HEK293 (cell line): ENCODE measurements around the gene ZNF559.

Experiments used
- KLF16 ChIP-seq: fragments of 450-650 bp; formaldehyde crosslinking; IDR thresholded peaks from 2 replicates; pipeline ENCODE4 v1.5.1; 2017; ENCODE audit warnings: missing biosample characterization, missing genetic modification characterization
- KLF9 ChIP-seq: fragments of 450-650 bp; formaldehyde crosslinking; IDR thresholded peaks from 2 replicates; pipeline ENCODE4 v1.5.1; 2016; ENCODE audit warnings: missing biosample characterization, missing genetic modification characterization, low read depth
- PRDM1 ChIP-seq: fragments of 450-650 bp; formaldehyde crosslinking; IDR thresholded peaks from 2 replicates; pipeline ENCODE4; 2016; ENCODE audit warnings: missing biosample characterization, missing genetic modification characterization
- ZBTB17 ChIP-seq: fragments of 450-650 bp; formaldehyde crosslinking; IDR thresholded peaks from 2 replicates; pipeline ENCODE4 v1.5.1; 2016; ENCODE audit warnings: missing biosample characterization, missing genetic modification characterization
- ZBTB8A ChIP-seq: fragments of 450-650 bp; formaldehyde crosslinking; IDR thresholded peaks from 2 replicates; pipeline ENCODE4 v1.5.1; 2016; ENCODE audit warnings: missing biosample characterization, missing genetic modification characterization
- ZNF416 ChIP-seq: fragments of 450-650 bp; formaldehyde crosslinking; IDR thresholded peaks from 2 replicates; pipeline ENCODE4 v1.5.1; 2016; ENCODE audit warnings: missing biosample characterization, missing genetic modification characterization
- ZNF626 ChIP-seq: fragments of 450-650 bp; sonication (Bioruptor Pico); formaldehyde crosslinking; IDR thresholded peaks from 2 replicates; pipeline ENCODE4 v1.5.1; 2018; ENCODE audit warnings: missing biosample characterization, missing genetic modification characterization, inconsistent platforms
- ZNF777 ChIP-seq: fragments of 450-650 bp; formaldehyde crosslinking; IDR thresholded peaks from 2 replicates; pipeline ENCODE4 v1.5.1; 2017; ENCODE audit warnings: missing biosample characterization, missing genetic modification characterization, borderline replicate concordance
- ZNF830 ChIP-seq: fragments of 450-650 bp; IDR thresholded peaks from 2 replicates; pipeline ENCODE4 v1.5.0; 2018; ENCODE audit warnings: missing biosample characterization, missing genetic modification characterization, low read depth, mild to moderate bottlenecking, moderate library complexity
- ZSCAN23 ChIP-seq: fragments of 450-650 bp; formaldehyde crosslinking; IDR thresholded peaks from 2 replicates; pipeline ENCODE4 v1.5.1; 2016; ENCODE audit warnings: missing biosample characterization, missing genetic modification characterization
- TF ChIP-seq, protein P1 (sequence below): fragments of 450-650 bp; formaldehyde crosslinking; IDR thresholded peaks from 2 replicates; pipeline ENCODE4 v1.5.1; 2016; ENCODE audit warnings: missing biosample characterization, missing genetic modification characterization

DNA sequence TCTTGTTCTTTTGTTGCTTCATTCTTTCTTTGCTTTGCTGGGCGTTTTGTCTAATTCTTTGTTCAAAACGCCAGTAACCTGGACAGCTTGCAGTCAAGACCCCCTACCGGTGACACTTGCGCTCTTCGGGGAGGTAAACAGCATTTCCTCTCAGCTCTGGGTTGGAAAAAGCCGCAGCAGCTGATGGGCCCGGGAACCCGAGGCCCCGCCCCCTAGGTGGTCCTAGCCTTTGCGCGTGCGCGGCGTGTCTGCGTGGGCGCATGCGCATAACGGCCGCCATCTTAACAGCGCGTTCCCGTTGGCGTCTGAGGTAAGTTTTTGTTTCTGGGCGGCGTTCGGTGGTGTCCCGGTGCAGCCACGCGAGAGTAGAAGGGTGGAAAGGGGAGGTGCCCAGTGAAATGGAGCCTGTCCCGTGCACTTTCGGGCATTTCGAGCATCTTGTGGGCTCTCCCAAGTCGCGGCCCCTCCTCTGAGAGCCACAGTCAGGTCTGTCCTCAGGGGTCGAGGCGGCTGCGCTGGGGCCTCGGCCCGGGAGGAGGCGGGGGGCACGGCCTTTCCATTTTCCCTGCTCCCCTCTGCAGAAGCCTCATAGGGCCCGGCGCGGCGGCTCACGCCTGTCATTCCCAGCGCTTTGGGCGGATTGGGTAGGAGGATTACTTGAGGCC, at the start of gene ZNF559:
- TF ChIP-seq ZNF777 (tag by site-specific recombination) (no peak), ZBTB8A (tag by site-specific recombination) (peak; percentile 73), ZSCAN23 (no peak), KLF9 (tag by site-specific recombination) (peak; percentile 42; the same call in 1 of the 2 replicates), ZNF830 (tag by site-specific recombination) (no peak), KLF16 (tag by site-specific recombination) (no peak), PRDM1 (tag by site-specific recombination) (no peak), ZBTB17 (tag by site-specific recombination) (peak; percentile 63), ZNF416 (tag by site-specific recombination) (no peak), ZNF626 (tag by site-specific recombination) (no peak)
- TF ChIP-seq, protein P1, sequence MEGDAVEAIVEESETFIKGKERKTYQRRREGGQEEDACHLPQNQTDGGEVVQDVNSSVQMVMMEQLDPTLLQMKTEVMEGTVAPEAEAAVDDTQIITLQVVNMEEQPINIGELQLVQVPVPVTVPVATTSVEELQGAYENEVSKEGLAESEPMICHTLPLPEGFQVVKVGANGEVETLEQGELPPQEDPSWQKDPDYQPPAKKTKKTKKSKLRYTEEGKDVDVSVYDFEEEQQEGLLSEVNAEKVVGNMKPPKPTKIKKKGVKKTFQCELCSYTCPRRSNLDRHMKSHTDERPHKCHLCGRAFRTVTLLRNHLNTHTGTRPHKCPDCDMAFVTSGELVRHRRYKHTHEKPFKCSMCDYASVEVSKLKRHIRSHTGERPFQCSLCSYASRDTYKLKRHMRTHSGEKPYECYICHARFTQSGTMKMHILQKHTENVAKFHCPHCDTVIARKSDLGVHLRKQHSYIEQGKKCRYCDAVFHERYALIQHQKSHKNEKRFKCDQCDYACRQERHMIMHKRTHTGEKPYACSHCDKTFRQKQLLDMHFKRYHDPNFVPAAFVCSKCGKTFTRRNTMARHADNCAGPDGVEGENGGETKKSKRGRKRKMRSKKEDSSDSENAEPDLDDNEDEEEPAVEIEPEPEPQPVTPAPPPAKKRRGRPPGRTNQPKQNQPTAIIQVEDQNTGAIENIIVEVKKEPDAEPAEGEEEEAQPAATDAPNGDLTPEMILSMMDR (tag by site-specific recombination) = peak; percentile 25; the same call in 1 of the 2 replicates
